Lung microvascular endothelial cell (primary cell): ENCODE measurements around the gene LRRC10B. TPM values are rescaled to one million over a fixed set of nuclear protein-coding genes. Genes with fewer than 3 reads are reported as not detected.
A peak's percentile ranks its signal among the peaks of the same experiment; 100 is the strongest.

ENCODE experiments used
- DNase-seq, 2 donors: peaks; one replicate each; pipeline versions ENCODE4 v3.0.0 to v3.0.0-alpha.2; 2010; ENCODE audit warnings: low read depth in 2 of 2
- total RNA-seq: library from RNA; depleted of rRNA; stranded (reverse); fragments of >200 nt; gene quantifications from 2 replicates; pipeline ENCODE4 v1.2.1, GENCODE V29; 2014

The LRRC10B gene
- total RNA-seq, 1 donor from 2014 or later: not detected

GRCh38 chr11:61529537-61530225 lies 21.1 kb downstream of the LRRC10B start:
- no peak for DNase-seq

- no peak for DNase-seq
Observed at GRCh38 chr11:61531044-61531443, 22.5 kb downstream of the LRRC10B start.

- DNase-seq: peak; percentile 21 to 48
Observed at GRCh38 chr11:61532134-61533038, 23.8 kb downstream of the LRRC10B start.

- no peak for DNase-seq
Observed at GRCh38 chr11:61533039-61533375, 24.5 kb downstream of the LRRC10B start.

GRCh38 chr11:61533401-61533800 lies 24.9 kb downstream of the LRRC10B start:
- DNase-seq: no peak

GRCh38 chr11:61534025-61534932 lies 25.7 kb downstream of the LRRC10B start:
- no peak for DNase-seq

- no peak for DNase-seq
Observed at GRCh38 chr11:61534933-61535839, 26.6 kb downstream of the LRRC10B start.

- no peak for DNase-seq
Observed at GRCh38 chr11:61535998-61536675, 27.6 kb downstream of the LRRC10B start.

- no peak for DNase-seq
Observed at GRCh38 chr11:61536676-61537270, 28.2 kb downstream of the LRRC10B start.

- DNase-seq: no peak
Observed at GRCh38 chr11:61537326-61537725, 28.8 kb downstream of the LRRC10B start.

- no peak for DNase-seq
Observed at GRCh38 chr11:61538636-61538961, 30.1 kb downstream of the LRRC10B start.

GRCh38 chr11:61539006-61539405 lies 30.5 kb downstream of the LRRC10B start:
- no peak for DNase-seq

- no peak for DNase-seq
Observed at GRCh38 chr11:61539831-61540357, 31.3 kb downstream of the LRRC10B start.

- DNase-seq: no peak
Observed at GRCh38 chr11:61540528-61540927, 32.0 kb downstream of the LRRC10B start.

GRCh38 chr11:61541598-61541997 lies 33.0 kb downstream of the LRRC10B start:
- DNase-seq: no peak

GRCh38 chr11:61542024-61542461 lies 33.5 kb downstream of the LRRC10B start:
- DNase-seq: no peak

- no peak for DNase-seq
Observed at GRCh38 chr11:61542705-61543104, 34.2 kb downstream of the LRRC10B start.

GRCh38 chr11:61543606-61544306 lies 35.2 kb downstream of the LRRC10B start:
- DNase-seq: no peak

GRCh38 chr11:61544466-61544865 lies 35.9 kb downstream of the LRRC10B start:
- DNase-seq: no peak
